GM19193 (cell line): ENCODE measurements around the gene RNF150.

ENCODE experiments used
- POLR2A ChIP-seq: IDR thresholded peaks from 4 replicates; pipeline ENCODE4 v1.6.1; 2011; ENCODE audit not compliant: insufficient read depth, insufficient read length; ENCODE audit errors: extremely low read depth

RNF150 gene

DNA sequence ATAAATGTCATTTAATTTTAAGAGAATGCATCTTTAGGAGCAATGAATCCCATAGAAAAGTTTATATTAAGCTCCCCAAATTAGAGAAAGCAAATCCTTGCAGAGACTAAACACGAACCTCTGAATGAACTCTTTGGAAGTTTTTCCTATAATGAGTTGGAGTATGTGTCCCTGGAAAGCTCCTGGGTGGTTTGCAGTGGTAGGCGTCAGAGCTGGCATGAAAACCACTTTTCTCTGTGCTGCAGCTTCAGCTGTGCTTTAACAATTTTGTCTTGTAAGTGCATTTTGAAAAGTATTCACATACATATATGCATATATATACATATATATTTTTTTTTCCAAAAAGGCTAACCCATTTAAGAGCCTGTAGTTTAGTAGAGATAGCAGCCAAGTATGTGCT is 228.4 kb downstream of the RNF150 start:
- no peak for TF ChIP-seq POLR2A

DNA sequence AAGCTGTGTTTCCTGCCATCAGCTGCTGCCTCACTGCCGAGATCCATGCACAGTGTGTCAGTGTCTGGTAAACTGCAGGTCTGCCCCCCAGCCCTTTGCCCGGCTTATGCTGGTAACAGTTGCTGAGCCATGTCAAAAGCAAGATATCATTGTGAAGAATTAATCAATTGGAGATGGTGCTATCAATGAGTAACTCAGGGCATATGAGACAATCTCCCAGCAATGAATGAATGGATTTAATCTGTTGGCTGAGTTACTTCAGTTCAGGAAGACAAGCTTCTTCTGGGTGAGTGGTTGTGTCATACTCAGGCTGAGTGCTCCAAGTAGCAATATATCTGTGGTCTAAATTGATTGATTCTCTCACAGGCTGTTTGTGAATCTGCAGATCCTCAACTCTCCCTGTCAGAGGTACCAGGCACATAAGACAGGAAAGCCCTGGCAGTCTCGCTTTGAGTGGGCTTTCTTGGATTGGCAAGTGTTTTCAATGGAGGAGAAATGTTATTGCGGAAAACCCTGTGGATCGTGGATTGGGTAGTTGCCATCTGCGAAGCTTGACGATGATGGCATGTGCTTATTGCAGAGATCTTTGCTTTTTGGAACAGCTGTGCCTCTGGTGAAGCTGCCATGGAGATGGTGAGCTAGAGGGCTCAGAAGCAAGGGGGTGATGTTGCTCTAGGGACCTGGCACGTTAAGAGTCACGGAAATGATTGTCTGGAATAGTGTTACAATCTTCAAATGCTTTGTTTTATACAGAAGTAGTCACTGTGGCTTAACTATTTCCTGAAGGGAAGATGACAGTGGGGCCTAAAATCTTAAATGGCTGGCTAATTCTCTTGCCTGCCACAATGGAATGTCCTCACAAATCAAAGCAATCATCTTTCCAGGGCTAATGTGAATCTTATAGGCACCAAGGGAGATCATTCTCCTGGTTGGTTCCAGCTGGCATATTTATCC is 229.5 kb downstream of the RNF150 start:
- no peak for TF ChIP-seq POLR2A

- no peak for TF ChIP-seq POLR2A
Measured at GRCh38 chr4:140901736-140902336, 231.4 kb downstream of the RNF150 start.

DNA sequence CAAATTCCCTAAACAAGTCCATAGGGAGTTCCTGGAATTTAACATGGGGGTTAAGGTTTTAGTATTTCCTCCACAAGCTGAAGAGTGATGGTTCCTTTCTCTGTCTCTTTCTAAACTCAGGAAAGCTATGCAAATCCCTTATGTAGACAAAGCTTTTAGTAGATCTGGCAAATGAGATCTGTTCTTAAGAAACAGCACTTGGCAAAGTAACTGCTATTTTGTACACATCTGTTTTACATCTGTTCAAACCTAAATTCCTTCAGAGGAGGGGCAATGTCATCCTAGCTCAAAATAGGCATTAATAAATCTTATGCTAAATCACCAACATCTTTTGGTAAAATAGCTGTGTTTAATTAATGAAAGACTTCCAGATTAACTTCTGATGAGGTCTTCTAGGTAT is 239.3 kb downstream of the RNF150 start:
- TF ChIP-seq POLR2A, result no peak

DNA sequence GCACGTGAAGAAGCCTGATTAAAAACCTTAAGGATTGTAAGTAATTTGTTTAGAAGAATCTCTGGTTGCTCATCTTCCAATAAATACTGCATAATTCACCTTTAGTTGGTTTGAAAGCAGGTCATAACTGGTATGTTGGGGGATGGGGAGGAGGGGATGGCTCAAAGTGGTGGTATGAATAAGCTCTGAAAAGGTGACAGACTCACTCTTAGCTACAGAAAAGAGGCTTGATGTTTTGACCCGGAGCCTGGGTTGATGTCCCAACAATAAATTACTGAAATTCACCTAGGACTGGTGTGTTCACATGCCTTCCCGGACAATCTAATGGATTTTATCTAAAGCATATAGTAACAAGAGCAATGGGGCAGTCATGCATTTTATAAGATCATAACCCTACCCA is 245.2 kb downstream of the RNF150 start:
- TF ChIP-seq POLR2A, result no peak

- TF ChIP-seq POLR2A, result no peak
Measured at GRCh38 chr4:140887467-140887866, 245.8 kb downstream of the RNF150 start.

- TF ChIP-seq POLR2A, result no peak
Measured at GRCh38 chr4:140884431-140885058, 248.7 kb downstream of the RNF150 start.

DNA sequence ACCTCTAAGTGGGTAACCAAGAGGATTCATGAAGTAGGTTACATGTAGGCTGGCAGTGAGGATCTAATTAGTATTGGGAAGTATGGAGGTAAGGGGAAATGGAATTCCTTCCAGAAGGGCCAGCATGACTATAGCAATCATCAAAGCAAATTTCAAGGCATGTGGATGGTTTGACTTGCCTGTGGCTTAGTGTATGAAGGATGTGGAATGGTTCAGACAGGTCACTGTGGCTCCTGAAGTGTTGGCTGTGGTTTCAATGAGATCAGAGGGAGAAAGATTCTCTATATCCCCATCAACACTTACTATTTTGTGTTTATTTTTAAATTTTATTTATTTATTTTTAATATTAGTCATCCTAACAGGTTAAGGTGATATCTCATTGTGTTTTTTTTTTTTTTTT is 255.5 kb downstream of the RNF150 start:
- TF ChIP-seq POLR2A, result no peak

GRCh38 chr4:140876615-140877364 is 256.5 kb downstream of the RNF150 start:
- no peak for TF ChIP-seq POLR2A

- TF ChIP-seq POLR2A, result no peak
Measured at GRCh38 chr4:140875746-140876452, 257.4 kb downstream of the RNF150 start.

- no peak for TF ChIP-seq POLR2A
Measured at GRCh38 chr4:140874056-140874455, 259.2 kb downstream of the RNF150 start.

- no peak for TF ChIP-seq POLR2A
Measured at GRCh38 chr4:140871368-140871767, 261.9 kb downstream of the RNF150 start.

- no peak for TF ChIP-seq POLR2A
Measured at GRCh38 chr4:140870427-140870826, 262.8 kb downstream of the RNF150 start.

DNA sequence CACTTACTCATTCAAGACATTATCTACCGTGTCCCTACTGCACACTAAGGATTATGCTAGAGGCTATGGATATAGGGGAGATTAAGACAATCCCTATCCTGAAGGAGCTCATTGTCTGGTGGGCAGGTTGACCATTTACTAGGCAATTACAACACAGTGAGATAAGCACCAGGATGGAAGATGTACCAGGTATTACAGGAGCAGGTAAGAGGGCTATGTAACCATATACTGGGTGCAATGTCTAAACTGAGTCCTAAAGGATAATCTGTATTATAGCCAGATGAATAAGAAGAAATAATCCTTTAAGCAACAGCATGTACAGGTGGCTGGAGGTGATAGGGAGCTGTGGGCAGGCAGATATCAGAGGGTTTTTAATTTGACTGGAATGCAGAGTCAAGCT is 263.8 kb downstream of the RNF150 start:
- TF ChIP-seq POLR2A, result no peak
